Measurements from ENCODE around the gene ROR2. TPM values are rescaled to one million over a fixed set of nuclear protein-coding genes. Genes with fewer than 3 reads are reported as not detected.

ROR2 gene
- total RNA-seq, 2 donors from 2014 or later: 37.2 to 43.9 TPM

DNA sequence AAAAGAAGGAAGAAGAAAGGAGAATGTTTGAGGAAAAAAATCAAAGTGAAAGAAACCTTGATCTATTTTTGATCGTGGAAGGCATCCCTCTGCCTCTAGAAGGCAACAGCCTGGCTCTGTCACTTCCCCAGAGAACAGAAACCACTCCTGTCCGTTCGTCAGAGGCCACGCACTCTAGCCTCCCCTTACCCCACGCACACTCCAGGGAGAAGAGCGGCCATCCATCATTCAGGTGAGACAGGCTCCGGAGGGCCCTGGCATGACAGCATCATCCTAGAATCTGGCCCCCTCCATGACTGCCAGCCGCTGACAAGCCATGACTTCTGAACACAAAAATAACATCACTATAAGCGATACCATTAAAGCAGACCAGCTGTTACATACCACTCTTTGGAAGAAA lies 135.8 kb downstream of the ROR2 start:
- H3K4me1 ChIP-seq (replicated peaks): peaks cover 12% of the 10 kb centered on the region
- H3K36me3 ChIP-seq: no peaks in the 10 kb centered on the region
- H3K27me3 ChIP-seq (replicated peaks; ENCODE audit: insufficient read depth): no peaks in the 10 kb centered on the region
- TF ChIP-seq POLR2AphosphoS5 (IDR thresholded peaks at IDR 0.05) (no peak), POLR2A (IDR thresholded peaks at IDR 0.05) (no peak)
- TF ChIP-seq, protein P1, sequence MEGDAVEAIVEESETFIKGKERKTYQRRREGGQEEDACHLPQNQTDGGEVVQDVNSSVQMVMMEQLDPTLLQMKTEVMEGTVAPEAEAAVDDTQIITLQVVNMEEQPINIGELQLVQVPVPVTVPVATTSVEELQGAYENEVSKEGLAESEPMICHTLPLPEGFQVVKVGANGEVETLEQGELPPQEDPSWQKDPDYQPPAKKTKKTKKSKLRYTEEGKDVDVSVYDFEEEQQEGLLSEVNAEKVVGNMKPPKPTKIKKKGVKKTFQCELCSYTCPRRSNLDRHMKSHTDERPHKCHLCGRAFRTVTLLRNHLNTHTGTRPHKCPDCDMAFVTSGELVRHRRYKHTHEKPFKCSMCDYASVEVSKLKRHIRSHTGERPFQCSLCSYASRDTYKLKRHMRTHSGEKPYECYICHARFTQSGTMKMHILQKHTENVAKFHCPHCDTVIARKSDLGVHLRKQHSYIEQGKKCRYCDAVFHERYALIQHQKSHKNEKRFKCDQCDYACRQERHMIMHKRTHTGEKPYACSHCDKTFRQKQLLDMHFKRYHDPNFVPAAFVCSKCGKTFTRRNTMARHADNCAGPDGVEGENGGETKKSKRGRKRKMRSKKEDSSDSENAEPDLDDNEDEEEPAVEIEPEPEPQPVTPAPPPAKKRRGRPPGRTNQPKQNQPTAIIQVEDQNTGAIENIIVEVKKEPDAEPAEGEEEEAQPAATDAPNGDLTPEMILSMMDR (IDR thresholded peaks at IDR 0.05): no peak
- no peak overlapping the region for H3K4me3 ChIP-seq
- DNase-seq (ENCODE audit: low spot score): no peak
- intact Hi-C loops (cut with DNase I): no loop called here
- no peak overlapping the region for H3K27ac ChIP-seq
- no peaks in the 10 kb centered on the region for H3K9me3 ChIP-seq
- 78% methylated on average over 9 of the region's 9 CpGs for WGBS

DNA sequence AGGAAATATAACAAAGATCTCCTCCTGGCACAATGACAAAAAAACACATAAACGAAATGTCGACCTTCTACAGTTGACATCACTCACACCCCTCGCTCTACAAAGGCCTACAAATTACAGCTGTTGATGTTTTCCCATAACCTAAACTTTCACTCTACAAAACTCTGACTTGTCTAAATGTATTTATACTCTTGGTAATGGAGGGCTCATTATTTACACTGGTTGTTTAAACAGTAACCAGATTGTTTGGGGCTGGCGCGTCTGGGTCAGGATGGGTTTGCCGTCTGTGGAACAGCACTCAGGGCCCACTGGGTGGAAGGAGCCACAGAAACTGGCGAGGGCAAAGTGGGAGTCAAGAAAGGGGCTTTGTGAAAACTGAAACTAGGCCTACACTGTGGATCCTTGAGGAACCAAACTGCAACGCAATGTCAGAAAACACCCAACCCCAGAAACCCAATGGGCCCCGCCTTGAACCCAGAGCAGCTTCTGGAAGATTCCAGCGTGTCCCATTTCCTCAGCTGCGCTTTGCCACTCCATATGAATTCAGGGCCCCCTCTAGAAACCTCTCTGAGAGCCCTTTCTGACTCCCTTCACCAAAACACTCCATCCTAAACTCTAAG lies 136.7 kb downstream of the ROR2 start:
- intact Hi-C loops (cut with DNase I): no loop called here
- 82% methylated on average over 11 of the region's 11 CpGs for WGBS
- Histone ChIP-seq H3K4me3 (no peak overlapping the region), H3K4me1 (replicated peaks) (peaks cover 12% of the 10 kb centered on the region), H3K27ac (no peak overlapping the region), H3K9me3 (no peaks in the 10 kb centered on the region), H3K36me3 (no peaks in the 10 kb centered on the region), H3K27me3 (replicated peaks; ENCODE audit: insufficient read depth) (no peaks in the 10 kb centered on the region)
- TF ChIP-seq POLR2A (IDR thresholded peaks at IDR 0.05) (no peak), POLR2AphosphoS5 (IDR thresholded peaks at IDR 0.05) (no peak)
- TF ChIP-seq, protein P1 (IDR thresholded peaks at IDR 0.05): no peak
- no peak for DNase-seq (ENCODE audit: low spot score)

DNA sequence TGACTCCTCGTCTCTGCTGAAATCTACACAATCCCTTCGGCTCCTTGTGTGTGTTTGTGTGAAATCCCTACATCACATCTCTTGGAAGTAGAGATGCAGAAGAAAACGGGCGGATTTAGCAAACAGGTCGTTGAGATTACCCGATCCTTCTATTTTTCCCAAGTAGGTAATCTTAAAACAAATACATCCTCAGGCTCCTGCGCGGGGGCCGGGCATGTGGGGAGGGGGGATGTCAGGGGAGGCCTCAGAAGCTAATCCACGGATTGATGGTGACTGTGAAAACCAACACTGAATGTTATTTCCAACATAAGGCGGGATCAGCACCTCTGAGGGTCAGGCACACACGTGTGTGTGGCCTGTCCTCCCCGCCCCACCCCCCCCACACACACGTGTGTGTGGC lies 137.8 kb downstream of the ROR2 start:
- 90% methylated on average over 14 of the region's 14 CpGs for WGBS

GRCh38 chr9:91811024-91811909 lies 138.8 kb downstream of the ROR2 start:
- no peak for DNase-seq (ENCODE audit: low spot score)
- 75% methylated on average over 19 of the region's 19 CpGs for WGBS
- Histone ChIP-seq H3K4me3 (no peak overlapping the region), H3K27ac (no peak overlapping the region), H3K9me3 (no peaks in the 10 kb centered on the region), H3K4me1 (replicated peaks) (peaks cover 2% of the 10 kb centered on the region), H3K27me3 (replicated peaks; ENCODE audit: insufficient read depth) (no peaks in the 10 kb centered on the region), H3K36me3 (no peaks in the 10 kb centered on the region)
- TF ChIP-seq POLR2AphosphoS5 (IDR thresholded peaks at IDR 0.05) (no peak), POLR2A (IDR thresholded peaks at IDR 0.05) (no peak)
- TF ChIP-seq, protein P1 (IDR thresholded peaks at IDR 0.05): no peak
- intact Hi-C loops (cut with DNase I): no loop called here

More for the DNA sequence above, 137.8 kb downstream of the ROR2 start:
- no peak for DNase-seq (ENCODE audit: low spot score)
- no peaks in the 10 kb centered on the region for H3K36me3 ChIP-seq
- H3K4me3 ChIP-seq: no peak overlapping the region
- TF ChIP-seq POLR2A (IDR thresholded peaks at IDR 0.05) (no peak), POLR2AphosphoS5 (IDR thresholded peaks at IDR 0.05) (no peak)
- TF ChIP-seq, protein P1 (IDR thresholded peaks at IDR 0.05): no peak
- H3K27me3 ChIP-seq (replicated peaks; ENCODE audit: insufficient read depth): no peaks in the 10 kb centered on the region
- H3K9me3 ChIP-seq: no peaks in the 10 kb centered on the region
- peaks cover 7% of the 10 kb centered on the region for H3K4me1 ChIP-seq (replicated peaks)
- no peak overlapping the region for H3K27ac ChIP-seq
- intact Hi-C loops (cut with DNase I): no loop called here
